ENCODE measurements around the gene ONECUT3. TPM values are rescaled to one million over a fixed set of nuclear protein-coding genes. Genes with fewer than 3 reads are reported as not detected.
A peak's percentile ranks its signal among the peaks of the same experiment; 100 is the strongest.

Gene ONECUT3
- total RNA-seq, 1 donor from 2014 or later: 0.09 TPM

- peaks cover 100% of the 10 kb centered on the region for H3K27me3 ChIP-seq
- Mint-ChIP-seq H3K27me3 (ENCODE audit: insufficient read depth, low read depth) (peaks cover 74% of the 10 kb centered on the region), H3K27ac (no peak overlapping the region), H3K4me1 (no peaks in the 10 kb centered on the region), H3K36me3 (peaks cover 4% of the 10 kb centered on the region), H3K9me3 (peaks cover 32% of the 10 kb centered on the region), H3K4me3 (no peak overlapping the region)
- H3F3A ChIP-seq (ENCODE audit: low read depth): peaks cover 6% of the 10 kb centered on the region
- H3K4me3 ChIP-seq: no peak overlapping the region
- no peaks in the 10 kb centered on the region for H4K20me1 ChIP-seq (ENCODE audit: low read depth)
- no peak overlapping the region for H3K4me2 ChIP-seq
- TF ChIP-seq EZH2 (IDR thresholded peaks at IDR 0.05): peak; percentile 55
- TF ChIP-seq, protein P1, sequence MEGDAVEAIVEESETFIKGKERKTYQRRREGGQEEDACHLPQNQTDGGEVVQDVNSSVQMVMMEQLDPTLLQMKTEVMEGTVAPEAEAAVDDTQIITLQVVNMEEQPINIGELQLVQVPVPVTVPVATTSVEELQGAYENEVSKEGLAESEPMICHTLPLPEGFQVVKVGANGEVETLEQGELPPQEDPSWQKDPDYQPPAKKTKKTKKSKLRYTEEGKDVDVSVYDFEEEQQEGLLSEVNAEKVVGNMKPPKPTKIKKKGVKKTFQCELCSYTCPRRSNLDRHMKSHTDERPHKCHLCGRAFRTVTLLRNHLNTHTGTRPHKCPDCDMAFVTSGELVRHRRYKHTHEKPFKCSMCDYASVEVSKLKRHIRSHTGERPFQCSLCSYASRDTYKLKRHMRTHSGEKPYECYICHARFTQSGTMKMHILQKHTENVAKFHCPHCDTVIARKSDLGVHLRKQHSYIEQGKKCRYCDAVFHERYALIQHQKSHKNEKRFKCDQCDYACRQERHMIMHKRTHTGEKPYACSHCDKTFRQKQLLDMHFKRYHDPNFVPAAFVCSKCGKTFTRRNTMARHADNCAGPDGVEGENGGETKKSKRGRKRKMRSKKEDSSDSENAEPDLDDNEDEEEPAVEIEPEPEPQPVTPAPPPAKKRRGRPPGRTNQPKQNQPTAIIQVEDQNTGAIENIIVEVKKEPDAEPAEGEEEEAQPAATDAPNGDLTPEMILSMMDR (IDR thresholded peaks at IDR 0.05): no peak
- peak; percentile 0 for TF ChIP-seq EZH2phosphoT487 (IDR thresholded peaks at IDR 0.05)
- no peaks in the 10 kb centered on the region for H3K36me3 ChIP-seq
- no peaks in the 10 kb centered on the region for H3K4me1 ChIP-seq
- no peak overlapping the region for H3K9ac ChIP-seq
- H3K79me2 ChIP-seq (ENCODE audit: low read depth): no peaks in the 10 kb centered on the region
- no peak overlapping the region for H3K27ac ChIP-seq
- H2AFZ ChIP-seq (replicated peaks): no peak overlapping the region
- DNase-seq (ENCODE audit: low spot score): no peak
- peaks cover 4% of the 10 kb centered on the region for H3K9me3 ChIP-seq (ENCODE audit: low read depth)
These were observed 26.3 kb downstream of the ONECUT3 start for GRCh38 chr19:1779574-1779973.

- H3K4me3 ChIP-seq: no peak overlapping the region
- no peaks in the 10 kb centered on the region for H3K4me1 ChIP-seq
- H3K27ac ChIP-seq: no peak overlapping the region
- Mint-ChIP-seq H3K27ac (no peak overlapping the region), H3K4me1 (no peaks in the 10 kb centered on the region), H3K36me3 (peaks cover 4% of the 10 kb centered on the region), H3K4me3 (no peak overlapping the region), H3K9me3 (peaks cover 30% of the 10 kb centered on the region), H3K27me3 (ENCODE audit: insufficient read depth, low read depth) (peaks cover 69% of the 10 kb centered on the region)
- peaks cover 100% of the 10 kb centered on the region for H3K27me3 ChIP-seq
- no peak overlapping the region for H3K9ac ChIP-seq
- no peak overlapping the region for H3K4me2 ChIP-seq
- H3F3A ChIP-seq (ENCODE audit: low read depth): peaks cover 1% of the 10 kb centered on the region
- H2AFZ ChIP-seq (replicated peaks): no peak overlapping the region
- no peaks in the 10 kb centered on the region for H3K79me2 ChIP-seq (ENCODE audit: low read depth)
- TF ChIP-seq EZH2phosphoT487 (IDR thresholded peaks at IDR 0.05): no peak
- TF ChIP-seq, protein P1 (IDR thresholded peaks at IDR 0.05): no peak
- TF ChIP-seq EZH2 (IDR thresholded peaks at IDR 0.05): no peak
- H3K9me3 ChIP-seq (ENCODE audit: low read depth): peaks cover 1% of the 10 kb centered on the region
- DNase-seq (ENCODE audit: low spot score): no peak
- H3K36me3 ChIP-seq: no peaks in the 10 kb centered on the region
- H4K20me1 ChIP-seq (ENCODE audit: low read depth): no peaks in the 10 kb centered on the region
These were observed 27.1 kb downstream of the ONECUT3 start for GRCh38 chr19:1780272-1780958.

DNA sequence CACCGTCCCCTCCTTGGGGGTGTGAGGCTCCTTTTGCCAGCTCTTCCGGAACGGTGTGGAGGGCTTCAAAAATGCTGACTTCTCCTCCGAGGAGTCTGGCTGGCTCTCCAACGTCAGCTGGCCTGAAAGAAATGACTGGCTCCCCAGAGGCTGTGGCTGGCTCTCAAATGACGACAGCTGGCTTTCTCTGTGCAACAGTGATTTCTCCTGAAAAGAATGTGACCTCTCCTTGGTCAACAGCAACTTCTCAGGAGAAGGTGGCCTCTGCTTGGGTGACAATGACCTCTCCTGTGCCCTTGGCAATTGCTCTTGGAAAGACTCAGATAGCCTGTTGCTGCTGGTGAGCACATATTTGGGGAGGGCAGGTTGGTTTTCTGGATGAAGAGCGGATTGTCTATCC lies 29.2 kb downstream of the ONECUT3 start:
- no peak overlapping the region for H3K27ac ChIP-seq
- DNase-seq (ENCODE audit: low spot score): no peak
- no peak overlapping the region for H2AFZ ChIP-seq (replicated peaks)
- no peaks in the 10 kb centered on the region for H3K4me1 ChIP-seq
- no peaks in the 10 kb centered on the region for H3F3A ChIP-seq (ENCODE audit: low read depth)
- peaks cover 2% of the 10 kb centered on the region for H3K36me3 Mint-ChIP-seq
- TF ChIP-seq, protein P1 (IDR thresholded peaks at IDR 0.05): no peak
- TF ChIP-seq EZH2phosphoT487 (IDR thresholded peaks at IDR 0.05) (no peak), EZH2 (IDR thresholded peaks at IDR 0.05) (no peak)
- H3K4me1 Mint-ChIP-seq: no peaks in the 10 kb centered on the region
- H3K4me3 ChIP-seq: no peak overlapping the region
- H3K27ac Mint-ChIP-seq: no peak overlapping the region
- H3K27me3 Mint-ChIP-seq (ENCODE audit: insufficient read depth, low read depth): peaks cover 57% of the 10 kb centered on the region
- H3K27me3 ChIP-seq: peaks cover 100% of the 10 kb centered on the region
- H3K9ac ChIP-seq: no peak overlapping the region
- H3K9me3 ChIP-seq (ENCODE audit: low read depth): no peaks in the 10 kb centered on the region
- H3K36me3 ChIP-seq: no peaks in the 10 kb centered on the region
- H3K9me3 Mint-ChIP-seq: peaks cover 22% of the 10 kb centered on the region
- H4K20me1 ChIP-seq (ENCODE audit: low read depth): no peaks in the 10 kb centered on the region
- no peak overlapping the region for H3K4me3 Mint-ChIP-seq
- no peaks in the 10 kb centered on the region for H3K79me2 ChIP-seq (ENCODE audit: low read depth)
- H3K4me2 ChIP-seq: no peak overlapping the region
